MG63 (cell line): ENCODE results near the gene TECTB. TPM values are rescaled to one million over a fixed set of nuclear protein-coding genes. Genes with fewer than 3 reads are reported as not detected.

Experiments
- DNase-seq: peaks from one replicate; pipeline ENCODE4 v3.0.0-alpha.2; 2020
- H3K27me3 ChIP-seq: fragments of 250-450 bp; sonication (Bioruptor Pico); 2 replicates; pipeline ENCODE4 v1.5.1; 2020; ENCODE audit warnings: mild to moderate bottlenecking, moderate library complexity
- H3K36me3 ChIP-seq: fragments of 250-450 bp; sonication (Bioruptor Pico); 2 replicates; pipeline ENCODE4 v1.5.1; 2020; ENCODE audit warnings: mild to moderate bottlenecking, moderate library complexity
- H3K4me3 ChIP-seq: fragments of 250-450 bp; sonication (Bioruptor Pico); 2 replicates; pipeline ENCODE4 v1.5.1; 2020; ENCODE audit warnings: mild to moderate bottlenecking, moderate library complexity
- H3K9me3 ChIP-seq: fragments of 250-450 bp; sonication (Bioruptor Pico); 2 replicates; pipeline ENCODE4 v1.5.1; 2020; ENCODE audit warnings: mild to moderate bottlenecking, moderate library complexity
- total RNA-seq: library from RNA; depleted of rRNA; stranded (reverse); fragments of >200 nt; shearing (Covaris generic); gene quantifications from 2 replicates; pipeline ENCODE4 v1.2.3, GENCODE V29; 2014; ENCODE audit warnings: low replicate concordance

The TECTB gene
- total RNA-seq, 1 experiment from 2014 or later = not detected

DNA sequence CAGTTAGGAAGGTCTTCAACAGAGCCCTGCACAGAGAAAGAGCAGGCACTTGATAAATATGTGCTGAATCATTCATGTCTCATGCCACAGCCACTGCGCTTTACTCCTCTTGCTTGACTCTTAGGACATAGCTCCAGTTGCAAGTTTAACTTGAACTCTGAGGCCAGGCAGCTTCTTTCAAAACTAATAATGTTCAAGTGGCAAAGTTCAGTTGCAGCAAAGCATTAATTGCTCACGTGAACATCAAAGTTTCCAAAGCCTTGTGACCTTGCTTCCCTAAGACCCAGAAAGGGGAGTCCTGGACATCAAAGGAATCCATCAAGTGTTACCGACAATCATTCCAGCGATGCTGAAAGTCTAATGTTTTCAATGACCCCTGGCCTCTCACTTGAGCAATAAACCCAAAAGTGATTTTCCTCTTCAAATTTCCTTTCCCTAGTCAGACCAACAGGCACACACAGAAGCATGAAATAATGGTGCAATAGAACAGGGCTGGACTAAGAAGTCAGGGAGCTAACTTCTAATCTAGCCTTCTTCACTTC is 21.8 kb upstream of the TECTB start:
- no peaks in the 10 kb centered on the region for H3K36me3 ChIP-seq
- no peak for DNase-seq
- H3K4me3 ChIP-seq = no peak overlapping the region
- H3K9me3 ChIP-seq = no peaks in the 10 kb centered on the region
- no peaks in the 10 kb centered on the region for H3K27me3 ChIP-seq

DNA sequence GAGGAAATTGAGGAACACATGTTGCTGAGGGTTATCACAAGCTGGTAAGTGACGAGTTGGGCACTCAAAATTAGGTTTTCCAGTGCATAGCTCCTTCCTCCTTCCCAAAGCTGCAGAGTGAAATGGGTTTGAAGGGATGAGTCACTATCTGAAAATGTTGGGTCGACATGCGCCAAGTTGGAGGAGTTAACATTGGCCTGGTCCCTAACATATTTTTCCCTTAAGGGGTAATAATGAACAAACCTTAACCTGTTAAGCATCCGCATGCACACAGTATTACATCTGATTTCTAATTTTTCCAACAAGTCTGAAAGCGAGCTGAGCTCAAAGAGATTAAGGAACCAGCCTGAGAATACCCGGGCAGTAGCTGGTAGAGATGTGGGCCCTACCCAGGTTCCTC is 20.7 kb upstream of the TECTB start:
- DNase-seq = peak; percentile 28
- H3K27me3 ChIP-seq = no peaks in the 10 kb centered on the region
- H3K36me3 ChIP-seq = no peaks in the 10 kb centered on the region
- H3K9me3 ChIP-seq = no peaks in the 10 kb centered on the region
- H3K4me3 ChIP-seq = no peak overlapping the region

DNA sequence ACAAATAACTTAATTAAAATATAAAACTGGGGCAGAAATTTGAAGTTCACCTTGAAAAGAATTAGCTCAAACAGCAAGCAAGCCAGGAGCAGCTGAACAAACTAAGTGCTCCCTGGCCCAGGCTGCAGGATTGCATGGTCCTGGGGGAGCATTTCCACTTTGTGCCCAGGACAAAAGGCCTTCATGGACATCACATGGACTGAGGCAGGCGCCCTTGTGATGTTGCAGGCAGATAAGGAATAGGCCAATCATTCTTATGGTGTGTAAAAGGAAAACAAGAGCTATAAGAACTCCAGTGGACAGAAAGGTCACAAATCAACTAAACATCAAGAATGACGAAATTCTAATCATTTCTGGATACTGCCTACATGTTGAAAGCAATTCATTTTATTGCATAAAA is 17.5 kb upstream of the TECTB start:
- no peaks in the 10 kb centered on the region for H3K36me3 ChIP-seq
- no peak for DNase-seq
- H3K4me3 ChIP-seq = no peak overlapping the region
- no peaks in the 10 kb centered on the region for H3K27me3 ChIP-seq
- H3K9me3 ChIP-seq = no peaks in the 10 kb centered on the region

DNA sequence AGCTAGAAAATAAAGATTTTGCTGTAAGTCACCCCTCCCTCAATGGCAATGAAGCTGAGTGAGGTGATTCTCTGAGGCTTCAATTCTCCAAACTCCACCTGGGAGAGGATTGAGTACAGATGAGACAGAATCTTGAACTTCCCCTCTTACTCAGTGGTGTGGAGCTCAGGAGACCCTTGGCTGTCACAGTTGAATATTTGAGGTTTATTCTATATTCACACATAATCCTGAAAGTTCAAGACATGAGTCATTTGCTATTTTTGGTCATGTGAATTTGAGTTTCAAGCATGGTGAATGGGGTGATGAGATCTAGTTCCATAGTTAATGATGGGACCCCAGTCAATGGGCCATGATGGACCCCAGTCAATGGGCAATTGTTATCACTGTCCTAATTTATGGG is 13.9 kb upstream of the TECTB start:
- H3K9me3 ChIP-seq = no peaks in the 10 kb centered on the region
- no peak overlapping the region for H3K4me3 ChIP-seq
- DNase-seq = no peak
- no peaks in the 10 kb centered on the region for H3K27me3 ChIP-seq
- H3K36me3 ChIP-seq = no peaks in the 10 kb centered on the region

DNA sequence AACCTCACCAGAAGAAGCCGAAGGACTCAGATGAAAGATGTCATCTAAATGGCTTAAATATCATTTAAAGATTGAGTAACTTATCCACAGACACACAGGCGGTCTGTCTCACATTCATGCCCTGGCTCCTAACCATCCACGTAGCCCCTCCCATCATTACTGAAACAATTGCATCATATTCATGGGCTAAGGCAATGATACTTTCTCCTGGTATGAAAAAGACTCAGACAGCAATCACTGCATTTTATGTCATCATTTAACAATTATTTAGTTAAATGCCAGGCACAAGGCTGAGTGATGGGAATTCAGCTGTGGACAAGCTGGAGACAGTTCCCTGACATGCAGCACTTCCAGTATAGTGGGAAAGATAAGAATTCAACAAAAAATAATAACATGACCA is 11.2 kb upstream of the TECTB start:
- Histone ChIP-seq H3K36me3 (no peaks in the 10 kb centered on the region), H3K27me3 (no peaks in the 10 kb centered on the region), H3K9me3 (no peaks in the 10 kb centered on the region), H3K4me3 (no peak overlapping the region)
- DNase-seq = peak; percentile 26

- H3K4me3 ChIP-seq = no peak overlapping the region
- no peaks in the 10 kb centered on the region for H3K9me3 ChIP-seq
Measured at GRCh38 chr10:112274831-112275230, 8.4 kb upstream of the TECTB start.

DNA sequence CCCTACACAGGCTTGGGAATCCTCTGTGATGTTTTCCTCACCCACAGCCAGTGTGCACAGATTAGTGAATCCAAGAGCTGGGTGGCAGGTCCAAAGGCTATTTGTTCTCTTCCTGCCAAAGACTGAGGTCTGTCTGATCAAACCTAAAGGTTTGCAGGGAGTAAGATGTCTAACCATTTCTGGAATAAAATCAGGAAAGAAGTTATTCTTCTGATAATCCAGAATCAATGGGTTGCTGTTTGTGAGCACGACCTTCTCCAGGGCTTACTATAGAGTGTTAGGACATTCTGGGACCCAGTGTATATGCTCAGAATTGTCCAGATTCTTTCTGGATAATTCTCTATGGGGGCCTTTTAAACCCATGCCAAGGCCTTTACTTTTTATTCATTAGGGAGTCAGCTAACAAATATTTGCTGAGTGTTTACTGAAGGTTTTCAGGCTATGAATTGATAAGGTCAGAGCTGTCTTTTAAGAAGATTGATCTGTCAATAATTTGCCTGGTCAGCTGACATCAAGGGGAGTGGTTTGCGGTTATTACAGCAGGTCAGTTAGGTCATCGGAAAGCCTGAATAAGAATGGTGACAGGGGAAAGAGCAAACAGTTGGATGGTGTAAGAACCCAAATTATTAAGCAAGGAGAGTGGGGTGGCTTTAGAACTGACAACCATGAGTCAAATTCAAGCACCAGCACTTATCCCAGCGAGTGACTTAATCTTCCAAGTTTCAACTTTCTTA is 7.5 kb upstream of the TECTB start:
- Histone ChIP-seq H3K36me3 (no peaks in the 10 kb centered on the region), H3K4me3 (no peak overlapping the region), H3K27me3 (no peaks in the 10 kb centered on the region), H3K9me3 (no peaks in the 10 kb centered on the region)
- no peak for DNase-seq

More at GRCh38 chr10:112274831-112275230, 8.4 kb upstream of the TECTB start:
- Histone ChIP-seq H3K27me3 (no peaks in the 10 kb centered on the region), H3K36me3 (no peaks in the 10 kb centered on the region)
- DNase-seq = no peak

GRCh38 chr10:112278871-112279270 is 4.3 kb upstream of the TECTB start:
- no peak for DNase-seq
- Histone ChIP-seq H3K36me3 (no peaks in the 10 kb centered on the region), H3K9me3 (no peaks in the 10 kb centered on the region), H3K4me3 (no peak overlapping the region), H3K27me3 (no peaks in the 10 kb centered on the region)

- Histone ChIP-seq H3K4me3 (no peak overlapping the region), H3K27me3 (no peaks in the 10 kb centered on the region)
Measured at GRCh38 chr10:112279433-112279832, 3.8 kb upstream of the TECTB start.

DNA sequence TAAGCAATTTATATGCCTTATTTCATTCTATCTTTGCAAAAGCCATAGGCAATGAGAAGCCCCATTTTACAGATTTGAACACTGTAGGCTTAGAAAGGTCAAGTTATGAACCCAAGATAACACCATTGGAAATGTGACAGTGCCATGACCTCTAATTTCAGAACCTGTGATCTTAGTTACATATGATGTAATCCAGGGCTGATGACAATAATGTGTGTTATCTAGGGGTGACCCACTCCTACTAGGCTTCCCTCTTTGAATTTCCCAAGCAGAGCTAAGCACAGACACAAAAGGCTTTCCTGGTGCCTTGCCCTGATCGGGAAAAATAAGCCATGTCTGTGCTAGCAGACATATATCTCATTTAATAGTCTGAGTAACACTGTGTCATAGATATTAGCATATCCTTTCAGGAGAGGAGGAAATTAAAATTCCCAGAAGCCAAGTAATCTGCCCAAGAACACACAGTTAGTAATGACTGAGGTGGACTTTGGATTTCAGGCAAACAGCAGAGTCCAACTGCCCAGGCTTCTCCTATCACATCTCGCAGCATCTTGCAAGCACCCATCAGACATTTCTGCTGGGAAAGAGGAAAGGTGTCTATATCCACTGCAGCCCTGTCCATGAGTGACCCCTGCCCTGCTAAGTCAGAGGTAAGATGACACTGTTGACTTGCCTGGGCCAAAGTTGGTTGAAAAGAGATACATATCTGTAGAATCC is 2.8 kb upstream of the TECTB start:
- no peak for DNase-seq
- Histone ChIP-seq H3K36me3 (no peaks in the 10 kb centered on the region), H3K27me3 (no peaks in the 10 kb centered on the region), H3K9me3 (no peaks in the 10 kb centered on the region), H3K4me3 (no peak overlapping the region)

More at GRCh38 chr10:112279433-112279832, 3.8 kb upstream of the TECTB start:
- Histone ChIP-seq H3K36me3 (no peaks in the 10 kb centered on the region), H3K9me3 (no peaks in the 10 kb centered on the region)
- no peak for DNase-seq

GRCh38 chr10:112282086-112282485 is 1.1 kb upstream of the TECTB start:
- no peaks in the 10 kb centered on the region for H3K36me3 ChIP-seq
- H3K4me3 ChIP-seq = no peak overlapping the region
- no peaks in the 10 kb centered on the region for H3K9me3 ChIP-seq
- H3K27me3 ChIP-seq = no peaks in the 10 kb centered on the region
- no peak for DNase-seq

GRCh38 chr10:112286837-112287818 is 3.9 kb downstream of the TECTB start:
- no peaks in the 10 kb centered on the region for H3K9me3 ChIP-seq
- no peak for DNase-seq
- no peak overlapping the region for H3K4me3 ChIP-seq
- no peaks in the 10 kb centered on the region for H3K36me3 ChIP-seq
- H3K27me3 ChIP-seq = no peaks in the 10 kb centered on the region

DNA sequence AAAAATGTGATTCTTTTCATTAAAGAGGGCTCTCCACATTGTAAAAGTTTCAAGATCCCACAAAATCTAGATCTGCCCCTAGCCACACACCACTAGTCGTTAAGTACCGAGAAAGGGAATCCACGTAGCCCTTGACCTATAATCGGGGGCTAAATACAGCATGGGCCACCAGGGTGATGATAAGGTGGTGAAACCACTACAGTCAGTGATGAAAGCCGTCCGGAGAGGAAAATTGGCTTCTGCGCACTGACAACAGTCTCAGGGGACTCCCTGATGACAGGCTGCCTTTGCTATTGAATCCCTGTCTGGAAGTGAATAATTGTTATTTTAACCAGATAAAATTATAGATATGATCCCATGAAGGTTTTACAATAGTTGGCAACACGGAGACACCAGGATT is 4.6 kb downstream of the TECTB start:
- Histone ChIP-seq H3K27me3 (no peaks in the 10 kb centered on the region), H3K36me3 (no peaks in the 10 kb centered on the region), H3K9me3 (no peaks in the 10 kb centered on the region), H3K4me3 (no peak overlapping the region)
- no peak for DNase-seq

DNA sequence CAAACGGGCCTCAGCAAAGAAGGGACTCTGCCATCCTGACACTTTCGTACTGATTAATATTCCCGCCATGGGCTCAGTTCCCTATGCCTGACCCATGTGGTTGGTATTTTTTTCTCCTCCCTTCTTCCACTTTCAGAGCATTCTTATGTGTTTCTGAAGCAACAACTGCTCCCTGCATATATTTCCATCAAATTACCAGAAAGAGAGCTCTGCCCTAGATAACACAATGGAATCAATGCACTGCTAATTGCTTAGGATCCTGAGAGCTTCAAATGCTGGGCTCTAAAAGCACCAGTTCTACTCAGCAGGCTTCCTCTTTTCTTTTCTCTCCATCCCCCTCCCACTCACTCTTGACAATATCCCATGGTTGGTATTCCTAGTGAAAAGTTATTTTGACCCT is 5.3 kb downstream of the TECTB start:
- Histone ChIP-seq H3K9me3 (no peaks in the 10 kb centered on the region), H3K27me3 (no peaks in the 10 kb centered on the region)
- DNase-seq = no peak

DNA sequence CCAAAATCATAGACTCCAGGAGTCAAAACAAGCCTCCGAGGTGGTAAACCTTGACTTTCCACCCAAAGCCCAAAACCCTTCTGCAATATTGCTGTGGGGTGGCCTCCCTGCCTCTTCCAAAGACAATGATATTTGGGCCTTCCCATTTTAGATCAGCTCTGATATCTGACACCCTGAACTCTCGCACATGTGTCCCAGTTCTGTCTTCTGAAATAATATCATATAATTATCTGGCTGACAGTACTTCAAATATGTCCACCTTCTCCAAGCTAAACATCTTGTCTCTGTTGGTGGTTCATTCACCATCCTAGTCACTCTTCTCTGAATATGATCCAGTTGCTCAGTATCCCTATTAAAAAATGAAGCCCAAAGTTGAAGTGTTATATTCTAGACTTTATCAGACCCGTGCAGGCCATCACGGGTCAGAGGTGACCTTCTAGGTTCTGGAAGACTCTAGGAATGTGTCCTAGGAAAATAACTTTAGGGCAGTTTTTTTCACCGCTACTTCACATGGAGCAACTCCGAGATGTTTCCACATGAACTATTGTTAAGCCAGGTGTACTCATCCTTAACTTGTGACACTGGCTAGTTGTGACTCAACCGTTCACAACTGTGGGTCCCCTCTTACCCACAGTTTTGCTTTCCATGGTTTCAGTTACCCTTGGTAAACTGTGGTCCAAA is 6.3 kb downstream of the TECTB start:
- no peaks in the 10 kb centered on the region for H3K27me3 ChIP-seq
- no peak for DNase-seq
- no peaks in the 10 kb centered on the region for H3K9me3 ChIP-seq
- no peak overlapping the region for H3K4me3 ChIP-seq
- H3K36me3 ChIP-seq = no peaks in the 10 kb centered on the region

More for the DNA sequence above, 5.3 kb downstream of the TECTB start:
- no peak overlapping the region for H3K4me3 ChIP-seq
- H3K36me3 ChIP-seq = no peaks in the 10 kb centered on the region

DNA sequence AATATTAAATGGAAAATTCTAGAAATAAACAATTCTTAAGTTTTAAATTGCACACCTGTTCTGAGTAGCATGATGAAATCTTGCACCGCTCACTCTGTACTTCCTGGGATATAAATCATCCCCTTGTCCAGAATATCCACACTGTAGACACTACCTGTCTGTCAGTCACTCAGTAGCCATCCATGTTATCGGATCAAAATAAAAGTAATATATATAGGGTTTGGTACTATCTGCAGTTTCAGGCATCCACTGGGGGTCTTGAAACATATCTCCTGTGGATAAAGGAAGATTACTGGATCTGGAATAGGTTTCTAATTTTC is 6.8 kb downstream of the TECTB start:
- Histone ChIP-seq H3K36me3 (no peaks in the 10 kb centered on the region), H3K9me3 (no peaks in the 10 kb centered on the region), H3K4me3 (no peak overlapping the region), H3K27me3 (no peaks in the 10 kb centered on the region)
- no peak for DNase-seq
